NCI-H82 treated with DMSO at 0.1 percent for 48 hours (cell line): ENCODE measurements around the gene PER2.

Experiments used
- DNase-seq: peaks from one replicate; lab custom pipeline; 2025; ENCODE audit not compliant: unreplicated experiment; lab: John Stamatoyannopoulos, UW

Gene PER2

DNA sequence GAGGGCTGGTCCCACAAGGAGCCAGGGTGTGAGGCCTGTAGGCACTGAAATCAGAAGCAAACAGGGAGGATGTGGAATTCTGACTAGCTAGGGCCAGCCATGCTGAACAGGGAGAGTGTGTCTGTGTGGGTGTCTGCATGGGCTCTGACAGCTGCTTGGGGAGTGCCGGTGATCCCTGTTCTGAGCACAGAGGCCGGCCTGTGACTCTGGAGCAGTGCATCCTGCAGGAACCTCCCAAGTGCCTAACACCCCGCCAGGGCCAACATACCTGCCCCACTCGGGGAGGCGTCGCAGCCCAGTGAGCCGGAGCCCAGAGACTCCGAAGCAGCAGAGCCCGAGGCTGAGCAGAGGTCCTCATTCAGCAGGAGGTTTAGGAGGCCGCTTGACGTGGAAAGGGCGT is 37.1 kb downstream of the PER2 start:
- no peak for DNase-seq

DNA sequence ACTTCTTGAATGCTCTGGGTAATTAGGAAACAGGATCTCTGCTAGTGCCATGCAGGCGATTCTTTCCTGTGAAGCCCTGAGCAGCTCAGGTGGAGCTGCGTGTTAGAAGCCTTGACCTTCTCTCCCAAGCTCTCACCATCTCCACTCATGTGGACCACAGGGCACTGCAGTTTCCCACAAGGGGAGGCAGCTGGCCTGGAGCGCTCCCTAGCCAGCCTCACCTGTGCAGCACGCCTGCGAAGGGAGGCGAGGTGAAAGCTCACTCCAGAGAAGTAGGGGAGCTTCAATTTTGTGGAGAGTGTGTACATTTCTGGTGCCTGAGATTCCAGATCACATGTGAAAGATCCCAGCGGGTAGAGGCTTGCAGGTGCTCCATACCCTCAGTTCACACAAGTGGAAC is 37.5 kb downstream of the PER2 start:
- DNase-seq = no peak

DNA sequence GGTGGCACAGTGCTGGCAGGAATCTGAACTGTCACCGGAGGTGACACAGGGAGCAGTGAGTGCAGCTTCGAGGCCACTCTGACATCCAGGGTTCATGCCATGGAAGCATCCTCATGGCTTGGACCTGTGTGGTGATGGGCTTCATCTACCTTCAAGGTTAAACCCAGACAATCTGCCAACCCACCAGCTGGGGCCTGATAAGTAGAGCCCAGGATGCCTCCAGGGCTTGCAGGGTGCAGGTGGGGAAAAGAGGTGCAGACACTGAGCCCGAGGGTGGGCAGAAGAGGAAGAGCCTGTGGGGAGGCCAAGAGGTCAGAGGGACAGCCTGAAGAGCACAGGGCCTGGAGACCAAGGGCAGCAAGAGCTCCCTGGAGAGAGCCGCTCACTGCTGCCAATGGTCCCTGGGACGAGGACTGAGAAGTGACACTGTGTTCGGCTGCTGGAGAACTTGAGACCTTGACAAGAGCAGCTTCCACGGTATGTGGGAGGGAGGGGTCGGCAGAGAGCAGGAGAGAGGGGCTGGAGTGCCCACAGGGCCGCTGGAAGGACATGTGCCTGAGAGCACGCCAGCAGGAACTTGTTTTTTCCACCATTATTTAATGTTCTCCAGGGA is 40.5 kb downstream of the PER2 start:
- no peak for DNase-seq

DNA sequence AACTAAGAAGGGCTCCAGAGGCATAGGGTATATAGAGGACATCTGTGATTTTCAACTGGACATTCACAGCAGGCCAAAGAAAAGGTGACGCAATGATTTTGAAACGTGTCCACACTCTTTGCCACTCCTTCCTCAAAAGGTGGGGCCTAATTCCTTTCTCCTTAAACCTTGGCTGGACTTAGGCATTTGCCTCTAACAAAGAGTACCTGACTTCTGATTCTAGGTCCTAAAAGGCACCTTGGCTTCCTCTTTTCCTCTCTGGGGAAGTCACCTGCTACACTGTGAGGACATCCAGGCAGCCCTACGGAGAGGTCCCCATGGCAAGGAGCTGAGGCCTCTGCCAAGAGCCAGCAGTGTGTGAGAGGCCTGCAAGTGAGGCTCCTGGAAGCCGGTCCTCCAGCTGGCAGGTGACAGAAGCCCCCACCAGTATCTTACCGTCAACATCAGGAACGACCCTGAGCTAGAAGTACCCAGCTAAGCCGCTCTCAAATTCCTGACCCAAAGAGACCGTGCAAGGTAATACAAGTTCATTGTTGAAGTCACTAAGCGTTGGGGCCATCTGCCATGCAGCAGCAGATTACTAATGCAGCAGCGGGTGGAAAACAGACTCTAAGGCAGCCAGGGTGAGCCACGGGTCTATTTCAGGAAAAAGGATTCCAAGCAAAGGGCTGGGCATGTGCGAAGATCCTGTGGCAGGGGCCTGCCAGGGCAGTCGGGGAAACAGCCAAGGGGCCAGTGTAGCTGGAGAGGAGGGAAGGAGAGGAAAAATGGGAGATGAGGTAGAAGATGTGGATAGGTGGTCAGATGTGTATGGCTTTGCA is 41.2 kb downstream of the PER2 start:
- DNase-seq = peak; percentile 98

DNA sequence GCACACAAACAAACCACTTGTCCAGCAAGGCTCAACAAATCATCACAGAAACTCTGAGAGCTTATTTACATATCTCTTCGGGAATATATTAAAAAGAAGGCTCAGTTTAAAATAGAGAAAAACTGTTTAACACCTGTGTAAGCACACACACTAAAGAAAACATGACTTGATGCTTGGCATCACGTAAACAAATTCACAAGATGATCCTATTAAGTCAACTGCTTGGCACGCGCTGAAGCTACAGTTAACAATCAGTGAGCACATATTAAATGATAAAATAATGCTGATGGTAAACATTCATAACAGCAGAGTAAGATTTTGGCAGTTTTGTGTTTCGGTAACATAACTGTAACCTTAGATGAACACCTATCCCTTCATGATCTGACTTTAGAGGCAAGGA is 44.3 kb downstream of the PER2 start:
- no peak for DNase-seq

DNA sequence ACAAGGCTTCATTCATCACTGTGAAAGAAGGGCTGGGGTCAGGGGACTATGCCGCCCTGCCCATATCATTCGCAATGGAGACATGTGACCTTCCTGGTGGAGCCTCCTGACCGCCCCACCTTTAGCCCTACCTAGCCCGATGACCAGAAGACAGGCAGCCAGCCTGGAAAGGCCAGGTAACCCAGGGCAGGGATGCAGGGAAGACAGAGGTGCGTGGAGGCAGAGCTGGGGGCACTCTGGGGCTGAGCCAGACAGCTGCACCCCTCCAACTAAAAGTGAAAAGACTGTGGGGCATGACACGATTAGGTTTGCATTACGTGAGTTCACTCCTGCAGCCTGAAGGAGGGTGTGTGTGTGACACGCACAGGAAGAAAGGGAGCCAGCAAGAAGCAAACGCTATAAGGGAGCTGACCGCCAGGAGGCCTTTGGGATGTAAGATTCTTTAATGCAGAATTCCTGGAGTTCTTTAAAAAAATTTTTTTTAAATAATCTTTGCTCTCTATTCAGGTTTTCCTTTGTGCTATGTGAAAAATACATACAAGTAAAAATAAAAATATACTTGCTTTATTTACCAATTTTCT is 44.8 kb downstream of the PER2 start:
- DNase-seq = no peak

DNA sequence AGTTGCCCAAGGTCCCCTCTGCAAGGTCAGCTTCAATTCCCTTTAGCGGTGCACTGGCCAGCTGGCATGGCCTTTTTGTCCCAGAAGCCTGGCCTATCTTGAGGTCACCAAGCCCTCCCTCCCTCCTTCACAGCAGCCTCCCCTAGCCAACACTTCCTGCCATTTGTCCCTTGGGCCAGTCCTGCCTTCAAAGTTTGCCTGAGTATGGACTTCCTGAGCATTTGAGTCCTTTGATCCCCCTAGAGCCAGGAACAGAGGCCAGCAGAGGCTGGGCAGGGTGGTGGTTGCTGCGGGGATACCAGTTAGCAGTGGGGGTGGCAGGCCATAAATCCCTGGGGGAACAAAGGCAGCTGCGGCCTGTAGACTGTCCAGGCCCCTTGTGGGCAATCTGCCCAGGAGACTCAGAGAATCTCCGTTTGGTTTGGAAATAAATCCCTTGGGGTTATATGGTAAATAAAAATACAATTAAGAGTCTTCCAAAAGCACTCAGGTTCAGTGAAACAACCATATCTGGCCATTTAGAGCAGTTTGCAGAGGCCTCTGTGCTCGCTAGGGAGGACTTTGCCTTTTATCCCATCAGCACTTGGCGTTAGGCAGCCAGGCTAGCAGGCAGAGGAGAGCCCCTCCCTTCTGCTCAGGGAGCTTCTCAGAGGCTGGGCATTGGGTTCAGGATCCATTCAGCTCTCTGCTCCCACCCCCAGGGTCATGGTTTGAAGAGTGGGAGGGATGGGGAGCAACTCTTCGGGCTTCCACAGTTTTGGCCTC is 45.5 kb downstream of the PER2 start:
- peak; percentile 57 for DNase-seq

DNA sequence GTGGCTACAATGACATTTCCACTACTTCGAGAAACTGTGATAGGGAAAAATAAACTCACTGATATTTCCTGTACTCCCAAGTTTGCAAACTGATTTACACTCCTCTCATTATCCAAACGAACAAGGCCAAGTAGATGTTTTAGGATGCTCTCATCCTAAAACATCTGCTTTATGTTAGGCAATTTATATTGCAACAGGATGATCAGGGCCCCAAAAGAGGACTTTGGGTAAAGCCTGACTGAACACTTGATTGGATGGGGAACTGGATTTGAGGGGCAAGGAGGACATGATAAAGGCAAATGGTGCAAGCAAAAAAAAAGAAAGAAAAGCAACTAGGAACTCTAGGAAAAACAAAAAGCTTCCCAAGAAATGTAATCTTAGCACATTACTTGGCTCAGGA is 46.4 kb downstream of the PER2 start:
- no peak for DNase-seq

DNA sequence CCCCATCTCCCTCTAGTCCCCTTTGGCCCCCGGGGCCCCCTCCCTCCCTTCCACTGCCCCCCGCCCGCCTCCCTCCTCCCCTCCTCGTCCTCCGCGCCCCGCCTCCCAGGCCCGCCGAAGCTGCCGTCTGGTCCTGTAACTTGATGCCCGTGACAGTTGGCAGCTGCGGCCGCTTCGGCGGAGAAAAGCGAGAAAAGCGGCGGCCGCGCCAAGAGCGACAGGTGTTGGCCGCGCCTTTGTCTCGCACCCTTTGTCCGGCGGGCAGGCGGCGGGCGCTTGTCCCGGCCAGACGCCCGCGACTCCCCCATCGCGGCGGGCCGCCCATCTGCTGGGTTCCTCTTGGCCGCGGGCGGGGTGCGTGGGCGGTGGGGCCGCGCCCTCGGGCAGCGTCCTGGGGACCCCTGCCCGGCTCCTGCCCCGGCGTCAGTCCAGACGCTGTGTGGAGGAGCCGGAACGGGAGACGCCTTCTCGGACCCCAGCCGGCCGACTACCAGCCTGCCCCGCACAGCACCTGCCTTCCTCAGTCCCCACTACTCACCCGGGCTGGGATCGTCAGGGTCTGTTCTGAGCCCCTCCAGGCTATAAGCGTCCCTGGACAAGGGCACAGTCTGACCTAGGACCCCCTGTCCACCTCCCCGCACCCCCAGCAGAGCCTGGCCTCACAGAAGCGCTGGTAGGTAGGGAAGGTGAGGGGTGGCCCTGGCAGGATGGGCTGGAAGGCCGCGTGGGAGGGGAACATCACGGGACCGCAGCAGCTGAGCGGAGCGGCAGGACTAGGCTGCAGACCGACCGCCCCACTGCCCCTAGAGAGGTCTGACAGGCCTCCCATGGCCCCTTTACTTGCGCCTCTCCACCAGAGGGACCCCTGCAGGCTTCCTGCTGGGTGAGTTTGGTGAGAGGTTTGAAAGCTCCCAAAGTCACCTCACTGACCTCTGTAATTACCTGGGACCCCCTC is 47.4 kb downstream of the PER2 start:
- peak; percentile 93 for DNase-seq

DNA sequence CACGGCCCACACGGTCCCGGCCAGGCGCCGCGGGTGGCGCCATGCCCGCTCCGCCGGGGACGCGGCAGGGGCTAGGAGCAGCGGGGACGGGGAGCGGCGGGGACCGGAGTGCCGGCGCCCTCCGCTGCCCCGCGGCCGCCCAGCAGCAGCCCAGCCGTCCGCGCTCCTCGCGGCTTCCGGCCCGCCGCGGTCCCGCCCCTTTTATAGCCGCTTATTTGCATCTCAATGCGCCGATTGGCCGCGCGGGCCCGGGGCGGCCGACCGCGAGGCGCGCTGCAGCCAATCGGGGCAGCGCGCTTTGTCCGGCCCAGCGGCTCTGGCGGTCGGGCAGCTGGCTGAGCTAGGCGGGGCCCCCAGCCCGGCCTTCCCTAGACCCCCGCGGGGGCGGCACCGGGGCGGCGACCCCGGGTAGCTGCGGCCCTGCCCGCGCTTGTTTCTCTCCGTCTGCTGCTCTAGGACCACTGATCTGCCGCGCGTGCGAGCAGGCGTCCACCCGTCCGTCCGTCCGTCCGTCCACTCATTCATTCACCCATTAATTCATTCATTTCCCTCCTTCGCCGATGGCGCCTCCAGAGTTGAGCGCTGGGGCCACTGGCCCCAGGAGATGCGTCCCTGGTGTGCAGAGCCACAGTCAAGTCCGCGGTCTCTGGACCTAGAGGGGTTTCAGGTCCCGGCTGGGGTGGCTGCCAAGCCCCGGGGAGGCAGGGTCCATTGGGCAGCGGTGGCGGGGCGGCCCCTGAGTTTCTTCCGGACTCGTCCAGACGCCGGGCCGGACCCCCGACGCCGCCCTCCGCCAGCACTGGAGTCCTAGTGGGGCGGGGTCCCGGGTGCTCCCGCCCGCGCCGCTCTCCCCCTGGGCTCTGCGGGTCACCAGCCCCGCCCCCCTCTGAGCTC is 48.3 kb downstream of the PER2 start, which contains the start of gene HES6:
HES6 (minus strand) TSS at position 176 of the 894 bp plus-strand sequence; CDS start at position 43, 133 bp downstream.
- peak; percentile 84 for DNase-seq

DNA sequence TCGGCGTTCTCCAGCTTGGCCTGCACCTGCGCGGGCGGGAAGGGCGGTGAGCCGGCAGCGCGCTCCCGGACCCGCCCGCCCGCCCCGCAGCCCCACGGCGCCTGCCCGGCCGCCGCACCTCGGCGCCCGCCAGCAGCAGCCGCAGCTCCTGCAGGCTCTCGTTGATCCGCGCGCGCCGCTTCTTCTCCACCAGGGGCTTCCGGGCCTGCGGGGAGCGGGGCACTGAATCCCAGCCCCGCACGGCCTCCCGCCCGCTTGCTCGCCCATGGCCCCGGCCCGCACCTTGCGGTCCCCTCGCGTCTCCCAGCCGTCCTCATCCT is 48.9 kb downstream of the PER2 start:
- DNase-seq = no peak

DNA sequence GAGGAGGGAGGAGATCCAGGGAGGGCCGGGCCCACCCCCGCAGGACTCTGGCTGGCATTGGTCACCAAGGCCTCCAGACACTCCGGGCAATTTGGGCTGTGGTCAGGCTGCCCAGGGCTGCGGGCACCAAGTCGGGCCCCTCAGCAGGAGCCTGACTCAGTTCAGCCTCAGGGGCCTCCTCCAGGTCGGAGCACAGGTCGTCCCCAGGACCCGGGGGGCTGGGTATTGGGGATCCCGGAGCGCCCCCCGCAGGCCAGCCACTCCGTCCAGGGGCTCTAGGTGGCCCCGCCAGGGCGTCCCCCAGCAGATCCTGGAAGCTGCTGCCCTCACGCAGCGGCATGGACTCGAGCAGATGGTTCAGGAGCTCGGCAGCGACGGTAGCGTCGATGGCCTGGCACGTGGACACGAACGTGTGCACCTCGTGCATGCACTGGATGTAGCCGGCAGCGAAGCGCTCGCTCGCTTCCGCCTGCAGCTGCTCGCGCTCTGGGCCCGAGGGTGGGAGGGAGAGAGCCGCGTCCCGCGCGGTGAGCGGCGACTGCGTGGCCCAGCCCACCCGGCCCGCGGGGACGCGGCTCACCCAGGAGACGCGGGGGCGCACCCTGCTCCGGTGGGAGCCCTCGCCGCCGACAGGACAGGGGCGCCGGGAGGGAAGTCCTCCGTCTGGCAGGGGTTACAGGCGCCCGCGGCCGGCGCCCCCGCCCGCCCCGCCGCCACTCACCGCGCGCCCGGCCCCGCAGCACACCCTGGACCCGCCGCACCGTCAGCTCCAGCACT is 49.5 kb downstream of the PER2 start:
- no peak for DNase-seq

DNA sequence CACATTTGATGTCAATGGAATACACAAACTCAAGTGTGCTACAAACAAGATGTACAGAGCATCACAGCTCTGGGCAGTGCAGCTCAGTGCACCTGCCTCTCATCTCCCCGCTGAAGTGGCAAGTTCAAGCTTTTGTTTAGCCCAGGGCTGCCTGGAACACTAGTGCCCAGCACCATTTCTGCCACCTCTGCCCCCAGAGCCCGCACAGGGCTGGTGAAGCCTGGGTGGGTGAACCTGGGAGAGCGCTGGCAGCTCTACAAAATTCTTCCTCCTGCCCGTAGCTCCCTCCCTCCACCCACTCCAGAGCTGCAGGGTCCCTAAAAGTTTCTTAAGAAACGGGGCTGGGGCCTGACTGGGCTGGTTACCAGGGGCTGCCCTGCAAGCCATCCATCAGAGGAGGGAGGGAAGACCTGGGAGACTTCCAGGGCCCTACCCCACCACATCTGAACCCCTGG is 50.1 kb downstream of the PER2 start:
- no peak for DNase-seq

DNA sequence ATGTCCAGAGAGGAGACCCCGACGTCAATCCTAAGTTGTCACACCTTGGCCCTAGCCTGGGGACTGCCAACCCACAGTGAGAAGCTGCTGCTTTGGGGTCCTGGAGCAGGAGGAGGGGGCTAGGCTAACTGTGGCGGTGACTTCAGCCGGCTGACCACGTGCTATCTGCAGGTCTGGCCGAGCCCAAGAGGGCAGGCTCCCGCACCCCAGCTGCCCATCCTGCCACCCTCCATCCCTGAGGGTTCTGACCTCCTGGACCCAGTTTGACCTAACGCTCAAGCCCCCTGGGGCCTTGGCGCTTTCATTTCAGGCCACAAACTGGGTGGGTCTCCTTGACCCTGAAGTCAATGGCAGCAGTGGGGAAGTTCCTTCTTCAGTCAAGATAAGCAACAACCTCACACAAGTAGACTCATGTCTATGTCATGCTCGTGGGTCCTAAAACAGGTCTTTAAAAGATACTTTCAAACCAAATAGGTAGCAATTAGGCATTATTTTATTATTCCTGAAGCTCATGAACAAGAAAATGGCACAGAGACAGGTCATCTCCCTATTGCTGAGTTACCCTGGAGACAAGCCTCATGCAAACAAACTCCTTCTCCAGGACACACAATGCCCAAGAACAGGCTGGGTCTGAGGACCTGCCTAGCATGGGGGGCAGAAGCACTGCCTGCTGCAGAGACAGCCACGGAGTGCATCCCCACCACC is 50.8 kb downstream of the PER2 start:
- DNase-seq = no peak

DNA sequence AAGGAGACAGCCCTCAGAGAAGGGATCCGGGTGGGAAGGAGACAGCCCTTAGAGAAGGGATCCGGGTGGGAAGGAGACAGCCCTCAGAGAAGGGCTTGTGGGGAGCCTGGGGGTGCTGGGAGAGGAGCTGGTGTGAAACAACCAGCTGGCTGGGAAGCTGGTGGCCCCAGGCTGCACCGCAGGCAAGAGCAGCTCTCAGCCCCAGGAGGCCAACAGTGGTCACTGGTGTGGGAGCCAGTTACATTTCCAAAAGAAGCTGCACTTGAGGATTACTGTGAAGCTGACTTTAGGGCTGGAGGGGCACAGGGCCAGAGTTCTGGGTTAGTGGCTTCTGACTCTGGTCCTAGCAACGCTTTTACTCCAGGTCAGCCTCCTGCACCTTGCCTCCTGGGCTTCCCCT is 51.8 kb downstream of the PER2 start:
- DNase-seq = no peak

DNA sequence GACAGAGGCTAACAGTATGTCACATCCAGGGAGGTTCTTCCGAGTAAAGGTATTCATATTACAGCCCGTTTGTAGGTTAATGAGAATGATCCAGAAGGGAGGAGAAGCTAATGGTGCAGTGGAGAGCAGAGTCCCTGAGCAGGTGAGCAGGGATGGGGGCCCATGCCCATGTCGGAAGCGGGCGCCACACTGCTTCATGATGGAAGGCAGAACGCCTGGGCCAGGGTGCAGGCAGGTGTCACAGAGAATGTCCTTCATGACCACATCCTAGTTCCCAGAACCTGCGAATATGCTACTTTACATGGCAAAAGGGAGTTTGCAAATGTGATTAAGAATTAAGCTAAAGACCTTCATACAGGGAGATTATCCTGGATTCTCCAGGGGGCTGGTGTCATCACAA is 52.6 kb downstream of the PER2 start:
- peak; percentile 58 for DNase-seq

DNA sequence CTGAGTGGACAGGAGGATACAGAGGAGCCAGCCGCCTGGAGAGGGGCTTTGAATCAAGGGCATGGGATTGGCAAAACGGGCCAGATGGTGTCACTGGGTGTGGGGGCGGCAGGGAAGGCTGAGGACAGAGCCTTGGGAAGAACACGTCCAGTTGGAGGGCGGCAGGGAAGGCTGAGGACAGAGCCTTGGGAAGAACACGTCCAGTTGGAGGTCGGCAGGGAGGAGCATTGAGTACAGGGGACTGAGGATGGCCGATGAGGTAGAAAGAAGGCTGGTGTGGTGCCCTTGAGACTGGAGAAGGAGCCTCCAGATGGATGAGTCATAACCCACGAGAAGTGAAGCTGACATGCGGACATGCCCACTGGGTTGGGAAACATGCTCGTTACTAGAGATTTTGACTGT is 53.1 kb downstream of the PER2 start:
- DNase-seq = no peak

DNA sequence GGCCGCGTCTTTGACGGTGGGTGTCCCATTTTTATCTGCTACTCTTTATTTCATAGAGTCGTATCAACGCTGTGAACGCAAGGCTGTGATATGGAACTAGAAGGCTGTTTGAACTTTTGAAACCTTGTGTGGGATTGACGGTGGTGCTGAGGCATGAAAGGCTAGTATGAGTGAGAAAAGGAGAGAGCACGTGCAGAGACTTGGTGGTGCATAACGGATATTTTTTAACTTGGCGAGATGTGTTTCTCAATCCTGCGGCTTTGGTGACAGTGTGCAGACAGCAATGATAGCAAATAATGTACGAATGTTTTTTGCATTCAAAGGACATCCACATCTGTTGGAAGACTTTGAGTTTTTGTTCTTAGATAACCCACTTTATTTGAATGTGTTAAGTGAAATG is 54.8 kb downstream of the PER2 start:
- no peak for DNase-seq
